Fibroblast of lung (primary cell): ENCODE measurements around the gene WDR43.

Experiments
- CTCF ChIP-seq, 2 donors: IDR thresholded peaks in 1 of 2; conservative IDR thresholded peaks in 1 of 2; 1 replicate in 1 of 2; 2 replicates in 1 of 2; pipeline ENCODE4 v1.5.1; 2011 to 2012; ENCODE audit warnings: low read length in 2 of 2, control low read depth in 1 of 2, inconsistent platforms in 1 of 2, low read depth in 1 of 2, mild to moderate bottlenecking in 1 of 2
- EZH2 ChIP-seq: IDR thresholded peaks from 2 replicates; pipeline ENCODE4 v1.5.1; 2012; ENCODE audit warnings: low read length, control low read depth, mild to moderate bottlenecking; ENCODE audit errors: missing control alignments

- TF ChIP-seq CTCF (conservative IDR thresholded peaks at IDR 0.05 in 1 of 2, IDR thresholded peaks at IDR 0.05 in 1 of 2; ENCODE audit: low read depth in 1 of 2, low read length in 2 of 2) (no peak), EZH2 (no peak)
Observed at GRCh38 chr2:28991460-28991859, 97.0 kb downstream of the WDR43 start.
